IPS-NIHi7 (cell line): ENCODE results near the gene ST3GAL5.

Source experiments
- DNase-seq: peaks from one replicate; pipeline ENCODE4 v3.0.0; 2012; ENCODE audit warnings: mixed read lengths; ENCODE audit errors: extremely low spot score

ST3GAL5 gene

DNA sequence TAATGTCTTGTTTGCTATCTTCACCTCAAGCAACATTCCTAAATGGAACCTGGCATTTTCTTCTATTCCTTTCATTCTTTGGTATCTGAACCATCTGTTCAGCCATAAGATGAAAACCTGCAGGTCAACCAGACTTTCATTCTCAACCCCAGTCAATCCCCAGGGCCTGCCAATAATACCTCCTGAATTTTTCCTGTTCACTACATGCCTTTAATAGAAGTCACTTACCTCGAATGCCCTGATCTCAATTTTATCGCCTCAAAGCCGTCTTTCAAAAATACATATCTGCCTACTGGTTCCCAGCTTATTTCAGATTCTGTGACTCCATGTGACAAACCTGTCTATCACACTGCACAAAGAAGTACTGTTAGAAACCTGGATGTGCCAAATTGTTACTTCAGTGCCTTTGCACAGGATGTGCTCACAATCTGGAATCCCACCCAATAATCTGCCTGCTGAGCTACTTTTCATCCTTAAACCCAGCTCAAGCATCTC, 22.6 kb downstream of the ST3GAL5 start:
- no peak for DNase-seq

DNA sequence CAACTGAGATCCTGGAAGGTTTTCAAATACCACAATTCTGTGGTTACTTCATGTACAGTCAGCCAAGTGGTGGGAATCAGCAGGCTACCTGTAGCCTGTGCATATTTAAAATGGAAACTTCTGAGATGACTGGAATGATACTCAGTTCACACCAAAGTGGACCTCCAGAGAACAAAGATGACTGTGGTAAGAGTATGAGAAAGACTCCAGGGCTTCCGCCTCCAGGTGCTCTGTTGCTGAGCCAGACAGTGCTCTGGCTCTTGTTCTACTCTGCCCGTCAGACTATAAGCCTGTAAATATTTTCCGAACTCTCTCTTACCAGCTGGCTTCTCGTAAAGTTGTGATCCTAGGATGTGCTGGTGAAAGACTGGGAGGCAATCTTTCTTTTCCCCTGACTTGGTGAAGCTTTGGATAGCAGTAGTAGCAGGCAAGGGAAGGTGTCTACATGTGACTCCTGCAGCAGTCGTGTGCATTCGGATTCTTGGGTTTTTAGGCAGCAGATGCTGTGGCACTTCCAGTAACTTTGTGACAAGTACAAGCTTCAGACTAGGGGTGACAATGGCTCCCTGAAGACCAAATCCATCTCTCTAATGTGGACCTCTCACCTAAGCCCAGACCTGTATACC, 23.1 kb downstream of the ST3GAL5 start:
- DNase-seq, result no peak

DNA sequence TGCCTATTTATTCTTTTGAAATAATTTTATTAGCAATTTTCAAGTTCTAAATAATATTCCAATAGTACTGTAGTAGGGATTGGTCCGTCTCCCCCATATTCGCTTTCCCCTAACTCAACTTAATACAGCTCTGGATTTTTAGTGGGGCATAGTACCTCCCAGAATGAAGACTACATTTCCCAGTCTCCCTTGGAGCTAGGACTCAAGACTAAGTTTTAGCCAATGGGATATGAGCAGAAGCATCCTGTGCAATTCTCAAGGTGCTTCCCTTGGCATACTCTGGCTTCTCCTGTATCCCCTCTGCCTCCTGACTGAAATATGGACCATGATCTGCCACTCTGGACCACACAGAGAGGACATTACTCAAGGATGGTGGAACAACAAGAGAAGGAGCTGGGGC, 24.1 kb downstream of the ST3GAL5 start:
- DNase-seq, result no peak

DNA sequence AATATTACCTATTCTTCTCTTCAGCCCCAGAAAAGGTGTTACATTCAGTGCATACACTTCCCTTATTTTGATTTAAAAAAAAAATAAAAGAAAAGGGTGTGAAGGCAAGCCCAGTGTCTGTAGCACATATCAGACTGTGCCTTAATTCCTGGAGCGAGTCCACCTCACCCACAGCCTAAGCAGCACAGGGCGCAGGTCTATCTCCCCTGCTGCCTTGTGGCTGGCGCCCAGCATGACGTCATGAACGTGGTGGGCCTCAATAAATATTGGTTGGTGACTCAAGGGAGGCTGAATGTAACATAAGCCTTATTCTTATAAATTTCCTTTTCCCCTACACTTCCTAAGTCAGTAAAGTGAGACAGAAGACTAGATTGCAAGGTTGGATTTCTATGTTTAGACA, 26.4 kb downstream of the ST3GAL5 start:
- DNase-seq, result no peak

DNA sequence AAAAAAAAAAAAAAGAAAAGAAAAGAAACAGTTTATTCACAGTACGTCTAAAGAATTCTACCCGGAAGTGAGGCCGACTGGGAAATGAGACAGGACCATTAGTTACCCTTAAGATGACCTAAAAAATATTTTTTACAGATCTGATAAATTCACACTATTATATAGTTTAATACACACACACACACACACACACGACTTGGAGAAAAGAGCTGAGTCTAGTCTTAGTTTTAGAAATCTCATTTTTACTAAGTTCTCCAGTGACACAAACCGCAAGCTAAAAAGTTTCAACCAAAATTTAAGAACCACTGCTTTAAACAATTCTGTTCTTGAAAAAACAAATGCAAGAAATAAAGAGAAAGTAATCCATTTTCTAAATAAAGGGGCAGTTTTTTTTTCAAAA, 27.1 kb downstream of the ST3GAL5 start:
- DNase-seq, result no peak

DNA sequence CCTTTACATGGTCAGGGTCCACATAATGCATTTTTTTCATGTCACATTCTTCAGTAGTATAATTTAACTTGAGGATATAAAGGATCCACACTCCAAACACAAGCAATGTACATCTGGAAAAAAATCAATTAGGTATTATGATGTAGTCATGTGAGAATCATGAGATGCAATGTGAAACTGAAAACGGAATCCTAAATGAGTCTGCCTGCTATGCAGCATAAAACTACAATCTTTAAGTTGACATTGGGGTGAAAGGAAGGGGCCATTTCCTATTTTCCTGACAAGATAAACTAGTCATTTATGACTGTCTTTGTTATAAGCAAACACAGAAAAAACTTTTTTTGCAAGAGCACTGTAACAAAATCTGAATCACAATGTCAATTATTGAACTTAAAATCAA, 27.6 kb downstream of the ST3GAL5 start:
- DNase-seq, result no peak

DNA sequence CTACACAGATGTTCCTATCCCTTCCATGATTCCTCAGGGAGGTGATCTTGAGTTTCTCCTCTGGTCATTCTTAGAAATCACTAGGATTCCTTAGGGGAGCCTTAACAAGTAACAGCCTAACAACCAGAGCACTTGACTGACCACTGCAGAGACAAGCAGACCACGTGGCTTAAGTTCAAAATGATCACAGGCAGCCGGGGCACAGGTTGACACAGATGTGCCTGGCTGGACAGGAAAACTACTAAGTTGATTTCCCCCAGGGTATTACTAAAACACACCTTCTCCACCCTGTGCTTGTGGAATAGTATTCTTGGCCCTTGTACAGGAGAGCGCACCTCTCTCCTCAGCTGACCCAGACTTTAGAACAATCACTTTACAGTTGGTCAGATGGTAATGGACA, 29.9 kb downstream of the ST3GAL5 start:
- no peak for DNase-seq

DNA sequence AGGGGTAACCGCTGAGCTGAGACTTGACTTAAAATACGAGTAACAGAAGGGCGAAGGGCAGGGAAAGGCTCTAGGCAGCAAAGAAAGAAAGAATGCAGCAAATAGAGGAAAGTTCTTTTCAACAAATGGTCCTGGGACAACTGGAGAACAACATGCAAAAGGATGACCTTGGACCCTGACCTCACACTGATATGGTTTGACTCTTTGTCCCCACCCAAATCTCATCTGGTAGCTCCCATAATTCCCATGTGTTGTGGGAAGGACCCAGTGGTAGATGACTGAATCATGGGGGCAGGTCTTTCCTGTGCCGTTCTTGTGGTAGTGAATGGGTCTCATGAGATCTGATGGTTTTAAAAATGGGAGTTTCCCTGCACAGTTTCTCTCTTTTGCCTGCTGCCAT, 33.9 kb downstream of the ST3GAL5 start:
- no peak for DNase-seq

DNA sequence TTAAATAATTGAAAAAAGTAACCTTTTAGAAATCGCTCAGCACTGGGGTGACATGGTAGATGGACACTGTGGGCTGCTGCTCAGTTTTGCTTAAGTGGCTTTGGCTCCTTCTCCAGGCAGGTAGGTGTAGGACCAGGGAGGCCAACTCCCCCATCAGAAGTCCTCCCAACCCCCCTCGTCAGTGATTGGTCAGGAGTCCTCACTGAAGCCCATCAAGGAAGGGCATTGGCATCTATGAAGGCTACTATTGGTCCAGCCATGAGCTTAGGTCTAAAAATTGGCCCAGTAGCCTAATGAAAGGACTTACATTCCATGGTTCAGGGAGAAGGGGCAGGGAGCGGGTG, 34.7 kb downstream of the ST3GAL5 start:
- no peak for DNase-seq

DNA sequence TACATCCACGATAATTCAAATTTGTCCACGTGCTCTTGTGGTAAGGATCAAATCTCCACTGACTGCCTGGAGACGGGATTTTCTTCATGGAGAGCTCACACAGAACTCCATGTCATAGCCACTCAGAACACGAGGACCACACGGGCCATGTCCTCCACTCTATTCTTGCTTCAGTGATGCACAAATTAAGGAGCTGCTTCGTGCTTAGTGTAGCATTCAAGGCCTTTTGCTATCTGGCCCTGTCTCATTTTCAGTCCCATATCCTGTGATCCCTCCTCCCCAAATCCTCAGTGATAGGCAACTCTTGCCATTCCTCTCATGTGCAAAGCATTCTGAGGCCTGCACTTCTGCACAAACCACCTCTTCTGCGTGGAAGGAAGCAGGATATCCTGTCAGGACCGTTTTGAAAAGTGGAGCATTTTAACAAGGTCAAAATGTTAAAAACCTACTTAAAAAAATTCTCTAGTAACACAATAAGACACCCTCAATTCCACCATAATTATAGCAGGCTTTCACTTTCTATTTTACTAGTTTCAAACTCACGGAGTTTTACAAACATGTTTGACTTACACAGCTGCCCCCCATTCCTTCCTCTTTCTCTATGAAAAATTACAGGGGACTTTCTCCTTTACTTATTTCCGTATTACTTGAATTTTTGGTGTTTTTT, 35.2 kb downstream of the ST3GAL5 start:
- no peak for DNase-seq

DNA sequence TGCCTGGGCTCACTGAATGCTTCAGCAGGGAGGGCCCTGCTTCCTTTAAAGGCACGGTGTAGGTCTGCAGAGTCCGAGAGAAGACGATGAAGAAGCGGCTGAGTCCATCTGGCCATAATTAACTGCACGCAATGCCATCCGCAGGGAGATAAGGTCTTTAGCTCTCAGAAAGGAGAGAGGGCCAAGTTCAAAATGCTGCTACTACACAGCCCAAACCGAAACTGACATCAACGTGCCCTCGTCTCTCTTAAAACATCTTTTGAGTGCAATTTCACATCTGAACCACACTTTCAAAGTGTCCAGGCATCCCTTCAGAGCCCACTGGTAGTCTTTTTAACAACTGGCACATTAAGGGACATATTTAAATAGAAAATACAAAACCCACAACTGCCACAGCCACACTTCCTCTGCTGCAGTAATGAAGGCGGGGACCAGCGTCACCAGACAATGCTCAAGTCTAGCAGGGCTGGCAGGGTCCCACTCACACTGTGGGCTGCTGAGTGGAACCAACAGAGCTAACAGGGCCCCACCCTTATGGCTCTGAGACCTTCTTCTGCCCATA, 35.8 kb downstream of the ST3GAL5 start:
- no peak for DNase-seq

DNA sequence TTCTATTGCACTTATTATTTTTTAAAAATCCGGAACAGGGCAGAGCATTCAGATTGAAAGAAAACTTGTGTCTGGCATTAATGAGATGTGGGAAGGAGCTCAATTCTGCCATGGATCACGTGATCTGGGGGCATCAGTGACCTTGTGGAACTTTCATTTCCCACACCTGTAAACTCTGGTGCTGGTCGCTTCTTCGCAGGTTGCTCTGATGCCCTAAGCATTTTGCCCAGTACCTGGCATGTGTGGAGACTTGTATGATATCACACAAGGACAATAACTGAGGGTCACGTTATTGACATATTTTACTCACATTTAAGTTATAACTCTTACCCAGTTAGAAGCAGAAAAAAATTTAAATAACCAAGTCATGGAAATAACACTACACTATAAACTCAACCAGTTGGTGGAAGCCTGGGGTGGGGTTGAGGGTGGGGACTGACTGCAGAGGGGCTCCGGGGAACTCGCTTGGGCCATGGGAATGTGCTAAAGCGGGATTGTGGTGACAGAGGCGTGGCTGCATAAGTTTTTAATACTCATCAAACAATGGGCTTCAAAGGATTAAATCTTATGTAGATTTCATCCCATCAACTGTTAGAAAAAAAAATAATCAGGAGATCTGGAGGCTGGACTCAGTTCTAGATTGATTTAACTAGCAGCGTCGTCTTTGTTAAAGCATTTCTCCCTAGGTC, 36.5 kb downstream of the ST3GAL5 start:
- no peak for DNase-seq

DNA sequence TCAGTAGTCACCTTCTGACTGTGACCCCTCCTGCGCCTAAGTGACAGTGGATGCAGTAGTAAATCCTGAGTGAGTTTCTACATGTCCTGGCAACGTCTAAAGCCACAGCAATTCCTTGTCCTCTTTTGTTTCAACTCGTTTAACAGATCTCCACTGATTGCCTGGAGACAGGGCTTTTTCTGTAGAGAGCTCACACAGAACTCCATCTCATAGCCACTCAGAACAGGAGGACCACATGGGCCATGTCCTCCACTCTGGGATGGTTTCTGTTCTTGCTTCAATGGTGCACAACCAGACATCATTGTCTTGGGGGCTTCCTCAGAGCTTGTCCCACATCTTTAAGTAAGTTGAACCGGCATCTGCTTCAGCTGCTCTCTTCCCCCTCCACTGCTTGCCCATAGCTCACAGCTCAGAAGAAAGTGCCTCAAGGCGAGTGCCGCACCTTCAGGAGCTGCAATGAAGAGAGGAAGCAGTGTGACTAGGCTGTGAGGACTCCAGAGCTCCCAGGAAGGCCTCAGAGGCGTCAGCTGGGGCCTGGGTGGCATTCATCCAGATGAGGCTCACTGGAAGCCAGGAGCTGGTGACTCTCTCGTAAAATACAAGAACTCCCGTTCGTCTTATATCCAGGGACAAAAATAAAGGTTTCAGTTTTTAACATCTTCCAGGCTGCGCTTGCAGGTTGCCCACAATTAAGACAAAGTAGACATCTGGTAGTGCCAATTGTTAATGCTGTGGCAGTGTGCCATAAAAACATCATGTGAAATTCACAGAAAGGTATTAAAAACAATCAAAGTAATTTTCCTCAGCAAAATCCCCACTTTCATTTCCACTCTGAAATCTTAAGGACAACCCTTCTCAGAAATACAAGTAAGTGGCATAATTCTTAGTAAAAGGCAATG, 37.3 kb downstream of the ST3GAL5 start:
- no peak for DNase-seq

DNA sequence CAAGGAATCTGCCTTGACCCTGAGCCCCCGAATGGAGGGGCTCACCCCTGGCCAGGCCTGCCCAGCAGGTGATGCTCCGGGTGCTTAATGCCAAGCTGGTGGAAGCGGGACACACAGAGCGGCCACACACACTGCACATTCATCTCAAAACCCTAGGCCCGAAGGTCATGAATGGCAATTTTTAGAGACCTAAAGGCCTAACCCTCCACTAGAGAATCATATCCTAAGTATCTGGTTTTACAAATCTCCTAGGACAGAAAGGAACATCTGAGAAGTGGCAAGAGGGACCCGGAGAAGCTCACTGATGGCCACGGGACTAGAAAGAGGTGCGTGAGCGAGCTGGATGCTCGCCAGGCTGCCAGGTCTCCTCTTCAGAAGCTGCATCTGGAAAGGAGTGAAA, 38.3 kb downstream of the ST3GAL5 start:
- no peak for DNase-seq

DNA sequence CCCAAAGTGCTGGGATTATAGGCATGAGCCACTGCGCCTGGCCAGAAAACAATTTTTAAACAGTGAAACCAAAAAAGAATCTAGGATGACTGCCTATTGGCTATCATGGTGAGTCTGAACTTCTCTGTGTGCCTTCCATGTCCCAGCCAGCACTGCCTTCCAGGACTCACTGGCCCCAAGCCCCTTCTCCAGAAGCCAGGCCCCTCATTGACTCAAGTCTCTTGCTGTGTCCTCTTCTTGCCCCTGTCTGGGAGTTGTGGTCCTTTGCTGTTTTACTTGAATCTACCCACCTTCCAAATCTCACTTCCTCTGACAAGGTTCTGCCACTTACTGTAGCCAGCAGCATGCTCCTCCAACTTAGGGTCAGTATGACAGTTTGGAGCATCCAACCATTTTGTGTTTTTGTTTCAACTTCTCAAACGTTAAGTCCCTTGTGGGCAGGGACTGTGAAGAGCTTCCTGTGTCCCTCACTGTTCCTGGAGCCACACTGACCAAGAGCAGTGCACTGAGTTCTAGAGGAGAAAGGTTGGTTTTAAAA, 41.7 kb downstream of the ST3GAL5 start:
- no peak for DNase-seq

DNA sequence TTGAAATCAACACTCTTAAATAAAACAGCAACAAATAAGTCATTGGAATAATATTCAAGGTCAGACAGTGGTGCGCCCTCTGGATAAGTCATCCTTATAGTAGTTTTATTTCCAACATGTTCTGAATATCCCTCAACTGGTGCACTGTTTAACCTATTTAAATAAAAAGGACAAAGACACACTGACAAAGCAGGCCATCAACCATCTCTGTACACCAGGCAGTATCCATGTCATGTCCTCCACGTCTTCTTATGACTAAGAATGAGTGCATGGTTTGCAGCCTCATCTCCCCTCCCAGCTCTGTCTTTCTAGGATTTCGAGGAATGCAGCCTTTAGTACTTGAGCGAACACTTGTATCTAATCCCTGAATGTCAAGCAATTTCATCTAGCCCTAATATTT, 42.4 kb downstream of the ST3GAL5 start:
- no peak for DNase-seq

DNA sequence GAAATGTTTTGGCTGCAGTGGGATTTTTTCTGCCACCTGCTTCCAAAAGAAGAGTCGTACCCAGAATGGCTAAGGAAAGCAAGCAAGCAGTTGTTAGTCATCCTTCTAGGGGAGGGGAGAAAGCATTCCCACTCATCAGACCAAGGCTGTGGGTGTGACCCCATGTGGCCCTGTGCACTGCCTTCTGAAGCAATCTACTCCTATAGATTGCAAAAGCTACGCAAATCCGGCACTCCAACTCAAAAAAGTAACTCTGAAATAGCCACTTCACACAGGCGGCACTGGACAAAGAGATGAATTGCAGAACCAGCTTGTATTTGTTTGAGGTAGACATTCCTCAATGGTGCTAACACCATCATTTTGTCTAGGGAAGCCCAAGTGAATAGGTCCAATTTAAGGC, 44.3 kb downstream of the ST3GAL5 start:
- DNase-seq, result no peak

DNA sequence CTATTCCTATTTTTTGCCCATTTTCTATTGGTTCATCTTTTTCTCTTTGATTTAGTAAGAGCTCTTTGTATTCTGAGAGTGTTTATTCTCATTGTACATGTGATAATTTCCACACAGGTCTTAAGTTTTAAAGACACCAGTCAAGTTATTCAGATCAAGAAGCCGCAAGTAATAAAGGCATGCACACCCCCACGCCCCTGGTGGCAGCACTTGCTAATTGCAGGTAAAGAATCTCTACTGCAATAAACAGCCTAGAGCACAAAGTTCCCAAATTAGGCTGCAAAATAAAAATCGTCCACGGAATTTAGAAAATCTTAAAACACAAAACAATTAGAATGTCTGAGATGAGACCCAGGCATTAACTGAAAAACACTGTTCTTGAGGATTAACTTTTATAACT, 45.2 kb downstream of the ST3GAL5 start:
- DNase-seq, result peak; percentile 72

DNA sequence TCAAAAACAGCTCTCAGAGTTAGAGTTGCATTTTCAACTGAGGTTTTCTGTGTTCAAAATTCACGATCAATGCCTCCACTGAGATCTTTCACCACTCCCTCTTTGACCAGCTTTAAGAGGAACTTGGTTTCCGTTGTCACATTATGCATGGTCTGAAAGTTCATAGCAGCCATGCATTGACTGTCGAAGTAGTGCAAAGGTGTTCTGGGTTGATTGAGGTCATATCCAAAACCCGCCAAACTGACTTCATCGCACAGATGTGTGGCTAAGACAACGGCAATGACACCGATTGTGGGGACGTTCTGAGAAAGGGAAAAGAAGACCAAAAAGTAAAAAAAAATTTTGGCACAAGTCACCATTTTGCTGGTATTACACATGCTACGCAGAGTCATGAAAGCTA, 48.7 kb downstream of the ST3GAL5 start:
- no peak for DNase-seq

DNA sequence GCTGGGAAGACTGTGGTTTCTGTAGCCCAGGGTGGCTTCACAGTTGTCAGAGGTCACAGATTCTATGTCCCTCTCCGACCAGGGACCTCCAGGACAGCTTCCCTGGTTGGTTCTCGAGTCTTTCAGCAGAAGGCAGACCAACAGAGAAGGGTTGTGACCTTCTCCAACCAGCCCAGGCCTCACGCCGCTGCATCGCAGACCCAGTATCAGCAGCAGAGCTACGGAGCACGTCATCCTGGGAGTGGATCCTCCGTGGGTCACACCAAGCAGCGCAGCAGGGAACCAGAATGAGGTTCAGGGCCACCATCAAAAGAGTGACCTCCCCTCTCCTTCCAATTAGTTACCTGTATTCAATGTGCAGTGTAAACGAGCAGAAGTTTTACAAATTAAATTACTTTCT, 49.3 kb downstream of the ST3GAL5 start:
- no peak for DNase-seq

DNA sequence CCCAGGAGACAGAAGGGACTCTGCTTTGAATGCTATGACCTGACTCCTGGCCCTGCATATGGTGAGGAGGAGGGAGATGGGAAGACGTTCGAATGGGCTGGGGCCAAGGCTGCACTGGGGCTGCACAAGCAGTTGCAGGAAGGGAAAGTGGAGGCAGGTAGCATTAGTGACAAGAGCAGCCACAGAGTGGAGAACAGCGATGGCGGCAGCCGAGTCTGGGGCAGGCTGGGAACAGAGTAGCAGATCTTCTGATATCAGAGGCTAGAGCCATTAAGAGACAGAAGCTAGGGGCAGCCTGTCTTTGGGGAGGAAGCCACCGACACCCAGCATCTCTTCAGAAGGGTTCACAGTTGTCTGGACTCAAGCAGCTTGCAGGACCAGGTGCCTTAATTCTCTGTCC, 50.1 kb downstream of the ST3GAL5 start:
- no peak for DNase-seq

DNA sequence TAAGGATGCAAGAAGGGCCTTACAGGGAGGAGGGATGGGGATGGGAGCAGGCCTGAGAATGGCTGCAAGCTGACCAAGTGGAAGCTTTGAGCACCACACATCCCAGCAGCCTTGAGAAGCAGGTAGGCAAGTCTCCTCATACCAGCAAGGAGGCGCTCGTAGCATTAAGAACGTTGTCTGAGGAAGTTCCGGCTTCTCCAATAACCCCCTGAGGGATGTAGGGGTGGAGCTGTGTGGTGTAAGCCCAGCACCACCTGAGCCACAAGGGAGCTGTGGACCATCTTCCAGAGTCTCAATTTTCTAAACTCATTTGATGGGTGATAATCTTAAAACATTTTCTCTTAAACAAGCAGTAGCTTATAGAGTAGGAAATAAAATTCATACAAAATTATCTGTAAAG, 50.6 kb downstream of the ST3GAL5 start:
- DNase-seq, result peak; percentile 62
